ENCODE data around the gene KRTAP1-4.
A peak's percentile ranks its signal among the peaks of the same experiment; 100 is the strongest.
"Not testable (repeated sequence)": the region's sequence is repeated elsewhere in the genome, so short reads cannot be mapped to it uniquely, and the experiment has no call there.

Gene KRTAP1-4

GRCh38 chr17:41002814-41003213 is 27.2 kb downstream of the KRTAP1-4 start:
- no peak for DNase-seq

- no peak for DNase-seq
Measured at GRCh38 chr17:41001795-41002194, 28.2 kb downstream of the KRTAP1-4 start.

DNA sequence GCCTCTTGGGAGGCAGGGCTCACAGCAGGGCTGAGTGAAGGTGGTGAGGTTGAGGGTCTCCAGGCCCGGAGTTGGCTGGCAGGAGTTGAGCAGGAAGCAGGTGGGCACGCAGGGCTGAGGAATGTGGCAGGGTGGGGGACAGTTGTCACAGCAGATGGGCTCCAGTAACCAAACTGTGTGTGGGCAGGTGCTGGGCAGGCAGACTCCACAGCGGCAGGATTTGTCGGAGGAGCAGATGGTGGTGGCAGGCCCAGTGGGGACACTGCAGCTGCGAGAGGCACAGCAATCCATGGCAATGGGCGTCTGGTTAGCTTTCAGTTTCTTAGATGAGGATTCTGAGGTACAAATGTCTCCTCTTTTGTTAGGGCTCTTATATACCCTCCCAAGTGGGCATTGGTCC is 30.4 kb downstream of the KRTAP1-4 start, which contains the start of gene KRTAP3-2:
Gene KRTAP3-2, minus strand, starts transcription at position 344 of the 400 bp plus-strand sequence. Its CDS starts 53 bp downstream, at position 291.
- not testable (repeated sequence) for DNase-seq

DNA sequence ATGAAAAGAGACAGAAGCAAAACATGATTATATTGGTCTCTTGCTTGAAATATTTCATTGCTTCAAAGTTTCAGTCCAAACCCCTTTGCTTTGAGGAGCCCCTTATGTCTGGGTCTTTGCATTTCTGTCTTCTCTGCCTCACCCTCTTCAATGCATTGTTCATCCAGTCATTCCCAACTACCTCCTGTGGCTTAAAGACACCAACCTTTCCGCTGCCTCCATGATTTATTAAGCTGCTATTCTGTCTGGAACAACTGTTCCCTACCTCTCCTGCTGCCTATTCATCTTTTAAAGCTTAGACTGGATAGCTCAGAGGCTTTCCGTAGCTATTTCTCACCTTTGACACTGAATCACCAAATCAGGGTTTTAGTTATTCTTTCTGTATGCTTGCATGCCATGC is 32.6 kb downstream of the KRTAP1-4 start:
- DNase-seq: no peak

- DNase-seq: no peak
Measured at GRCh38 chr17:40996829-40997228, 33.2 kb downstream of the KRTAP1-4 start.

DNA sequence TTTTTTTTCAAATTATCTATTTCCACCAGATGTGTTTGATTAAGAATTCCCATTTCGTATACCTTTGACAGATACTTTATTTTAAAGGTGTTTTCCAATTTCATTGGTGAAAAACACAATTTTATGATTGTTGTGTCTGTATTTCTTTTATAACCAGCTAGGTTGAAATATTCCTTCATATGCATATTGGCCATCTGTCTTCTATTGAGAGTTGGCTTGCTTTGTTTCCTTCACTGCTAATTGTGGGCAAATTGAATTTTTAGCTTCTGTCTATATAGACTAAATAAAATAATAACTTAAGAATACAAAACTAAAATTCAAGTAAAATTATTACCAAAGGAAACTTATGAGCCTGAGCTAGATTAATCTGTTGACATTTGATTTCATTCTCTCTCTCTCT is 34.9 kb downstream of the KRTAP1-4 start:
- DNase-seq: no peak

- no peak for DNase-seq
Measured at GRCh38 chr17:40993839-40994238, 36.2 kb downstream of the KRTAP1-4 start, which contains the start of gene KRTAP3-3. Gene KRTAP3-3, minus strand, starts transcription at chr17:40994164. Its CDS starts 67 bp downstream, at chr17:40994097.

- no peak for DNase-seq
Measured at GRCh38 chr17:40993084-40993483, 36.9 kb downstream of the KRTAP1-4 start.

- no peak for DNase-seq
Measured at GRCh38 chr17:40992666-40993065, 37.3 kb downstream of the KRTAP1-4 start.

- no peak for DNase-seq
Measured at GRCh38 chr17:40986920-40987319, 43.1 kb downstream of the KRTAP1-4 start.

DNA sequence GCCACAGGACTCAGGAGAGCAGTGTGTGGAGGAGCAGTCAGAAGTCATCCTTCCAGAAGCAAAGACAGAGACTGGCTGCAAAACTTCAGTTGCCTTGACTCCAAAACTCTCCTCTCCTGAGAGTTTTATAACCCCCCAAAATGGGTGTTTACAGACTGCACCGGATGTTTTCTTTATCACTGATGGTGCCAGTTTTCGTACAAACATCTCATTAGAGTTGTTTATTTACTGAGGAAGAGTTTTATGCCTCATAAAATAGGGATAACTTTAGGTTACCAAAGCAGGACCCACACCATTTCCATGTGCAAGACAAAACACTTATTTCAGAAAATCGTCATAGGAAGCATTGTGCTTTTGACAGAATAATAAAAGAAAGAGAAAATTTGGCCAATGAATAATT is 45.8 kb downstream of the KRTAP1-4 start, which contains the start of gene KRT40:
Gene KRT40, minus strand, starts transcription at position 101 of the 400 bp plus-strand sequence. Its CDS starts 53 bp downstream, at position 48.
- no peak for DNase-seq

GRCh38 chr17:40981115-40981514 is 48.9 kb downstream of the KRTAP1-4 start:
- DNase-seq: no peak

DNA sequence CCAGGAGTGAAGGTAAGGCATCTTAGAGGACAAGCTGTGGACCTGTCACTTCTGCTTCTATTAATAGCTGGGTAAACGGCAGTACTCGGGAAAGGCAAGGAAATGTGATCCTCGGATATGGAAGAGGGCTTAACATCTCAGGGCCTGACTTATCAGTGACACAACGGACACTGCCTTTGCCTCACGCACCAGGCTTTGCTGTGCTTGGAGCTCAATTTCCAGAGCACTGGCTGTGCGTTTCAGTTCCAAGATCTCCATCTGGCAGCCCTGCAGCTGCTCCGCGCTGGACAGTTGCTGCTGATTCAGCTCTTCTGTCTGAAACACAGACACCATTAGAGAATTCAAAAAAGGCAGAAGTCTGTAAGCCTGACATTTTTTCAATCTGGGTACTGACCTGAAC is 49.4 kb downstream of the KRTAP1-4 start:
- DNase-seq: peak; percentile 58

DNA sequence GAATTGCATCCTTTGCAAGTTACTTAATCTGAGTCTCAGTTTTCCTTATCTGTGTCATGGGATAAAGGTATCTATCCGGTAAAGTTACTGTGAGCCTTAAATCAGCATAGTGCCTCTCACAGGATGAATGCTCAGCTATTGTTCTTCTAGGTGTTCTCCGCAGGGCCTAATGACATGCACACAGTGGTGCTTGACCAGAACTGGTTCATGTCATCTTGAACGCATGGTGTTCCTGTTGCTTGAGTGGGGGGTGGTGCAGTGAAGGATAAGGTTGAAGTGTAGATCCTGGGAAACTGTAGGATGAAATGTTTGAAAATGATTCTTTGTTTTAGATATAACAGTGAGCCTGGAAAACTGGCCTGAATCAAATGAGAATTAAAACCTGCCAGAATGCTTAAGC is 49.9 kb downstream of the KRTAP1-4 start:
- DNase-seq: no peak

All from fibroblast of upper back skin (primary cell).